NCI-H524 (cell line): Measurements from ENCODE around the gene RTL5.

Source experiments
- DNase-seq, 2 experiments: peaks; one replicate each; lab custom pipeline; 2025; lab: John Stamatoyannopoulos, UW

Gene RTL5

DNA sequence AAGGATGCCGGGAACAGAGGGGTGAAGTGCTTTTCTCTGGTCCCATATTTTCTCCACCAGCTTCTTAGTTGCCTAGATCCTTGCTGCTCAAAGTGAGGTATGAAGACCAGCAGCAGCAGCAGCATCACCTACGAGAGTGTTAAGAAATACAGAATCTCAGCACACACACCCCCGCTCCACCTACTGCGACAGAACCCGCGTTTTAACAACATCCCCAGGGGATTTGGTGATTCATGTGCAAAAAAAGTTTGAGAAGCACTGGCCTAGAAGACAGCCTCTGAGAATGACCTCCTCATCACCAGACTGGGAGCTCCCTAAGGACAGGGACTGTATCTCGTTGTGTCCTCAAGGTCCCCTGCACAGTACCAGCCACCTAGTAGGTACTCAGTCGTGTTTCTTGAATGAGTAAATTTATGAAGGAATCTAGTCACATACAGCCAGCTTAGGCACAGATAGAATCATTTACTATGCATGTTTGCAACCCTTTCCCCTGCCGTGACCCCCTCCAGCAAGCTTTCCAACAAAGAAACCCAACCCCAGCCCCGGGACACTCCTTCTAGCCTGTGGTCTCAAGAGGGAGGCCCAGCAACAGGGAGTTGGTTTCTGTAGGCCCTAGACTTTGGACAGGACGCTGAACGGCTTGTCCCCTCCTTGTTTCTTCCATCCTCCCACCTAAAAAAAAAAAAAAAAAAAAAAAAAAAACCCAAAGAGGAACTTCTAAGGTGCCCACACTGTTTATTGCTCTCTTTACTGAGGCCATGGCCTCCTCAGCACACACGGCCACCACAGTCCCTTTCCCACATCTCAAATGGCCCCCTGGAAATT is 21.5 kb downstream of the RTL5 start:
- DNase-seq: no peak

DNA sequence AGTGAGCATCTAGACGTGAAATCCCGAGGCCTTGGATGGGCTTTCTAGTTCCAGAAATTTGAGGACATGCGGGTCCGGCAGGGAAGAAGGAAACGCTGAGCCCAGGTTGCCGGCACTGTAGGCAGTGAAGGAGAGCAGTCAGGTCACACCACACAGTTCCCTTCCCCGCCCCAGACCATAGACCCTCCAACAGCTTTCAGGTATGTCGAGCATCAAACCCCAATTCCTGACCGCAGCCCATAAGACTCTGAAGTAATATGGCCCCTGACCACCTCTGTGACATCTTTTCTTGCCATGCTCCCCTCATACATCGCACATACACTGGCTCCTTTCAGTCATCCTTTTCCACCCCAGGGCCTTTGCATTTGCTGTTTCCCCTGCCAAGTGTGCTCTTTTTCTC is 23.0 kb downstream of the RTL5 start:
- no peak for DNase-seq

- no peak for DNase-seq
These were observed 23.7 kb downstream of the RTL5 start for GRCh38 chrX:72107841-72108595.

DNA sequence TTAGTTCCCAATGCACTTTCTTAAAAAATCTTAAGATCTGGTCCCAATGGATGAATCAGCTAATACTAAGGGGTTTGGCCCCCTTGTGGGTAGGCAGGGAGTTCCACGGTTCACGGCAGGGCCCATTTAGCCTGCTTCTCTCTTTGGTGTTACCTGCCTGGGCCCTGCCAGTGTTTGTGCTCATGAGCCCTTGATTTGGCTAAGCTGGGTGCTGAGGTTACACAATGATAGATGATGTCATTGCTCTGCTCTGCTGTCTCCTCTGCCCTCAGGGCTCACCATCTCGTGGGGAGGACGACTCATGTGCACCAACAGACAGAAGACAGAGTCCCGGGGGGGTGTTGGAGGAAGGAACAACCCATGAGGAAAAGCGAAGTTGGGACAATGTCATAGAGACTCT is 24.4 kb downstream of the RTL5 start:
- DNase-seq: no peak

GRCh38 chrX:72105436-72105835 is 26.3 kb downstream of the RTL5 start:
- no peak for DNase-seq

DNA sequence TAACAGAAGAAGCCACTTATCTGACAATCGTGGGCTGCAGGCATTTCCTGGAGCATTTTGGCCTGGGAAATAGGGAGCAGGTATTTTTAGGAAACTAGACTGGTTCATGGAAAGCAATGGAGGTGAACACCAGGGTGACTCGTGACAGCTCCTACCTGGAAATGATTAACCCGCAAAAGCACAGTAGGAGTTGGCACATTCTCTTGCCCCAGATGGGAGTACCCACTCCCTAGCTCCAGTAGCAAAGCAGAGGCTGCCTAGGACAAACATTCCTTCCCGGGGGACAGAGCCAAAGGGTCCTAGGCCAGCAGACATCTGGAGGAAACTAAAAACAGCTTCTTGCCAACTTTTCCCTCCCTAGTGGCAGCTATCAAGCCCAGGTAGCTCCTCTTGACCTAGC is 29.0 kb downstream of the RTL5 start:
- no peak for DNase-seq

GRCh38 chrX:72102126-72102525 is 29.6 kb downstream of the RTL5 start:
- DNase-seq: no peak

DNA sequence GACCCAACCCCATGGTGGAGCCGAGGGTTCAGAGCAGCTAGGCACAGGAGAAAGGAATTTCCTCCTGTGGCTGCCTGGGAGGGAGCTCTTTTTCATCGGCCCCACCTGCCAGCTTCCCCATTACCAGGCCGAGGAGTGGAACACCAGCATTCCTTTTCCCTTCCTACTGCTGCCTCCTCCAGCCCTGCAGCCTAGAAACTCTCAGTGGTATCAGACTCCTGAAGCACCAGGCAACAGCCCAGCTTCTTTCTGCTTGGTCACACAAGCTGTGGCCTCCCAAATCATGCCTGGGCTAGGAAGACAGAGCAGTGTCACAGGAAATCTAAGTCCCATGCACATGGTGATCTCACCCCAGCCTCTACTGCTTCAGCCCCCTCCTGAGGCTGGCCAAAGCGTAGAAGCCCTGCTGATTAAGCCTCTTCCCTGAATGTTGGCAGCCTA is 30.1 kb downstream of the RTL5 start:
- no peak for DNase-seq

DNA sequence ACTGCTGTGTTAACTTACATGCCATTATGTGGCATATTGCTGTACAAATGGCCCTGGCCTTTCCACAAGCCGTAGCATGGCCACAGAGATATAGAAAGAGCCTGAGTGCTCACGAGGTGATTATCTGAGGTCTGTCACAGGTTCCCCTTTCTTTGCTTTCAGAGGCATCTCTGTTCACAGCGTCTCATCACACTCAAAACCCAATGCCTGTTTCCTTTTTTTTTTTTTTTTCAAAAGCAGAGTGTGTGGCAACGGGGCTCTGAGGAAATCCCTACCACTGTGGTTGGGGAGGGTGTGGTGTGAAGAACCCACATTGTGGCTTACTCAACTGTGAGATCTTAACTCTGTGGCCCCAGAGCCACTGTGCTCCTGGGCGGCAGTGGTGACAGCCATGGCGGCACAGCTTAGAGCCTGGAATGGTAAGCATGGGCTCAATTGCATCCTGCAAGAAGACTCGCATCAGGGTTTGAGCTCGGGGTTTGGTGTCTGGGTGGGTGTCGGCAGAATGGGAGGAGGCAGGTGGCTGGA is 30.8 kb downstream of the RTL5 start:
- DNase-seq: no peak

GRCh38 chrX:72100051-72100755 is 31.5 kb downstream of the RTL5 start:
- no peak for DNase-seq

DNA sequence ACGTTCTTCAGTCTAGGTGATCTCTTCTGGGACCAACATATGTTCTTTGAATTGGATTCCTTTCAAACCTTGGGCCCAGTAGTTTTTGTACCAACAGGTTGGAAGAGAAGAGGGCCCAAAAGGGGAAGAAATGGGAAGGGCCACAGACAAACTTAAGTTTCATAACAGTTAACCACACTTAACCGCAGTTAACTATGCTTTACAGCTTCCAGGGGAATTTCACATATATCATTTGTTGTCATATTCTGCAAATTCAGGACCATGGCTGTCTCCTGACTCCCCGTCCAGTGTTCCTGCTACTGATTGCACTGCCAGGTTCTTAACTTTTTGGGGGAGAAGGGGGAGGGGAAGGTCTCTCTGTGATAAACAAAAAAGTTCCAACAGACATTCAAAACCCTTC is 34.6 kb downstream of the RTL5 start:
- no peak for DNase-seq

- no peak for DNase-seq
These were observed 36.3 kb downstream of the RTL5 start for GRCh38 chrX:72095370-72095769.

GRCh38 chrX:72094894-72095293 is 36.8 kb downstream of the RTL5 start:
- peak; percentile 24 to 56 for DNase-seq

DNA sequence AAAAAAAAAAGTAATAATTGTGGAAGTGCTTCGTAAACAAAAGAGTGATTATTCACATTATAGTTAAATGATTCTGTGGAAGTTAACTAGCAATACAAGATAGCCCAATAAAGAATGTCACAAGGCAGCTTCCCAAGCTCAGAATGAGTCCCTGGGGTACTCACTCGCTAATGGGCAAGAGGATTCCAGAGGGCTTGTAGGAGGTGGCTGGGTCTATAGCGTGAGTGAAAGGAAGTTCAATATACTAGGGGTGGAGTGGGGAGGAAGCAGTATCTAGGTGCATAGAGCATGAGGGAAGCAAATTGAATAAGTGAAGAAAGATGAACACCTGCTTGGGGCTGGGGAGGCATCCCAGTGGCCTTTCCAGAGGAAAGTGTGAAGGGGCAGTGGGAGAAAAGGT is 42.5 kb downstream of the RTL5 start:
- no peak for DNase-seq

DNA sequence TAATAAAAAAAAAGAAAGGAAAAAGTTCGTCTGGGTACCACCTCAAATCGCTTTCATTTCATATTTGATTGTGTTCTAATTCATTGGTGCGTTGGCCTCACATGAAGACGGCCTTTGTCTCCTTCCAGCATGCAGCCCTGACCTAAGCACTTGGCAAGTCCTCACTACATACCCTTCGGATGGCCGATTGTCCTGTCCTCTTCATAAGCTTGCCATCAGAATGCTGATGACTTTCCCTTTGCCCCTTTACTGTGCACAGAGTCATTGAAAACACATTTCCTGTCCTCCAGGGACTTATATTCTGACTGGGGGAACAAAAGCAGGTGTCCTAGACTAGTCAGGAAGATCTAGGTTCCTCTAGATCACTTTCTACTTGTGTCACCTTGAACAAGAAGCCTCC is 43.0 kb downstream of the RTL5 start:
- DNase-seq: no peak

- no peak for DNase-seq
These were observed 44.7 kb downstream of the RTL5 start for GRCh38 chrX:72086995-72087394.

GRCh38 chrX:72084114-72084513 is 47.6 kb downstream of the RTL5 start:
- no peak for DNase-seq

DNA sequence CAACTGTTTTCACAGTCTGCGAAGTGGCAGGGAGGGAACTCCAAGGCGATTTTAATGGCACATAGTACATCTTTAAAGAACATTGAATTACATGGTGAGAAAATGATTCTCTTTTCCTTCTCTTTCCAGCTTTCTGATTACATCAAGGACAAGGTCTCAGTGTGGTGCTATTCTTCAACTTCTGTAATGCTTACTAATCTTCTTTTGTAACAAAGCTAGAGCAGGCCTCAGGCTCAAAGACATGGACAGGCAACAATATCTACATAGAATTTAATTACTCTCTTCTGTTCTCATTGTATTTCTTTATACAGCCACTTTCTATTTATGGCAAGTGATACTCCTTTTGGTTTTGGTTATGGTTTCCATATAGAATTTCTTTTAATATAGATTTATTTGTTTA is 48.4 kb downstream of the RTL5 start:
- DNase-seq: no peak

- no peak for DNase-seq
These were observed 50.0 kb downstream of the RTL5 start for GRCh38 chrX:72081605-72082320.

GRCh38 chrX:72080800-72081199 is 50.9 kb downstream of the RTL5 start:
- no peak for DNase-seq

- no peak for DNase-seq
These were observed 51.6 kb downstream of the RTL5 start for GRCh38 chrX:72080150-72080549.

DNA sequence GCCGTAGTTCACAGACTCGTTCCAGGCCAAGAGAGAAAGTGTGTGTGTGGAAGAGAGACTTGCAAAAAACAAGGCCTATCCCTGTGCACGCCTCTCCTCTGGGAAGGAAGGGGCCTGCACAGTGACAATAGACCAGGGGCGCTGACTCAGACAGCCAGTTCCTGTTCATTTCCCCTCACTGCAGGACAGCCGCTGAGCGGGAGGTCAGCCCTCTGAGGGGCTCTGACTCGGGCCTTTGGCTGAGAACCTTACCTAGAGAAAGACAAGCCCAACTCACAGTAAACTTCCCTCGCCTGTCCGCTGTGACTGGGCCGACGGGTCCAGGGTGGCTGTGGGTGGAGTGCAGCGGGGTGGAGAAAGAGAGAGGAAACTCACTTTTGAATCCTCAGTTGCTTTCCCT is 52.1 kb downstream of the RTL5 start:
- no peak for DNase-seq
